ENCODE results near the gene TIFAB.
"Not testable (repeated sequence)": the region's sequence is repeated elsewhere in the genome, so short reads cannot be mapped to it uniquely, and the experiment has no call there.

The TIFAB gene, protein sequence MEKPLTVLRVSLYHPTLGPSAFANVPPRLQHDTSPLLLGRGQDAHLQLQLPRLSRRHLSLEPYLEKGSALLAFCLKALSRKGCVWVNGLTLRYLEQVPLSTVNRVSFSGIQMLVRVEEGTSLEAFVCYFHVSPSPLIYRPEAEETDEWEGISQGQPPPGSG

DNA sequence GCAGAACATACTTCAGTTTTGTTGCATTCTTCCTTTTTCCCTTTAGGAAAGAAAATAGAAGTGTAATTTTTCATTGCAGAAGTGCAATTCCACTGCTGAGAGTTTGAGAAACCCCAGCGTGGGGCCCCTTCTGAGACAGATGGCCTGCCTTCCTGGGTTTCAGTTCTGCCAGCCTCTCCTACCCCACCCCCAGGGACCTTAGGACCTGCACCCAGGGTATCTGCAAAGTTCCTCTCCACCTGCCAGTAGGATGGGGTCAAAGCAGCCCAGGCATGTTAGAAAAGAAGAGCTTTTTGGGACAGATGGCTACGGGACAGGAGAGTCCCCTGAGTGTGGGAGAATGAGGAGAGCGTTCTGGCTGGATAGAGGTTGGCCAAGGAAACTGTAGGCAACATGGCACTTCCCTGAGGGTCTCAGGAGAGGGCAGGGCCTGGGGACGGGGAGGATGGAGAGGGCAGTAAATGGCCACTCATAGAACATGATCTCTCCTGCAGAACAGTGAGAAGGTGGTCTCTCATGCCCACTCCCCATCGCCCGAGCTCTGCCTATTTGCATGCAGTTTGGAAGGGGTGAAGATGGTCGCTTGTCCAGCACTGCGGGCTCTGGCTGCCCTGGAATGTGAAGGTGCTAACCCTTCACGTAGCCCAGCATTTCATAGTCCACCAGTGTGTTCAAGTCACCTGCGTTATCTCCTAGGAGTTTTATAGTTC lies at the start of gene TIFAB:
TIFAB (minus strand) TSS at position 31 of the 710 bp plus-strand sequence. CDS start 2,412 bp downstream, outside the sequence.
- DNase-seq (ENCODE audit: insufficient read length, low spot score) (no peak), FAIRE-seq (no peak)

DNA sequence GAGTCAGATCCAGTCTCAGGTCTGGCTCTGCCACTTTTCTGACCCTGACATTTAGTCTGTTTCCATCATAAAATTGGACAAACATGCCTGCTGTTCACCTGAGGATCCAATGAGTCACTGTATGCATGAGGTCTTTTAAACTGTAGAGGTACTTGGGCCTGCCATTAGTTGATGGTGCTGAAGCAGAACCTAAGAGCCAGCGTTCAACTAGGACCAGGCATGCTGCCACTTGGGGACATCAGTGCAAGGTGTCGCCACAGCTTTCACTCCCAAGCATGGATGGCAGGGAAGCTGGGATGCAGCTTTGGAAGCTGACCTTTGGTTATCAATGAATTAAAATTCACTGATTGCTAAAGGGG lies 46.5 kb upstream of the TIFAB start:
- DNase-seq (ENCODE audit: insufficient read length, low spot score): no peak
- no peak for FAIRE-seq

DNA sequence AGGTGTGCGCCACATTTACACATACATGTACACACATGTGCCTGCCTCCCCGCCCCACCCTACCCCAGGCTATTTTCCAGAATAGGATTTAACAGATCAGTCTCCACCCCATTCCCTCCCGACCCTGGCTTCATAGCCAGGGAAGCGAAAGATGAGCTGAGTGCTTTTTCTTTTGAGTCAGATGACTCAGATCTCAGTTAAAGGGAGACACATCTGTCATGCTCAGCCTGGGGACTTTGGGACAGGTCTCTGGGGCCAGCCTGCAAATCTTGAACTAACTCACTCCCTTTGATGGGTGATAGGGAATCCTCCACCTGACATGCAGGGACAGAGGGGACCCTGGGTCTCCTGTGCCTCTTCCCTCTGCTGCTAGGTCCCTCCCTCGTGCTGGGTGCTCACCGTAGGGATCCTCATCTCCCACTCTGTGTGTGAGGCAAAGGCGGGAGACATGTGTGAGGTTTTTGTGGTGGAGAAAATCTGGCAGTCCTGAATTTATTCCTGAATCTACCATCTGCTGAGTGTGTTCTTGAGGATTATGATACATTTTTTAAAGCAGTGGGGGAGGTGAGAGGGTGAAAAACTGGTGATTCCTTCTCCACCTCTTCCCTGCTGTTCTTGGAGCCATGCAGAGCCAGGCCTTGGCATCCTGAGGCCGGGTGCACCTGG lies 46.0 kb upstream of the TIFAB start:
- DNase-seq (ENCODE audit: insufficient read length, low spot score): no peak
- no peak for FAIRE-seq

DNA sequence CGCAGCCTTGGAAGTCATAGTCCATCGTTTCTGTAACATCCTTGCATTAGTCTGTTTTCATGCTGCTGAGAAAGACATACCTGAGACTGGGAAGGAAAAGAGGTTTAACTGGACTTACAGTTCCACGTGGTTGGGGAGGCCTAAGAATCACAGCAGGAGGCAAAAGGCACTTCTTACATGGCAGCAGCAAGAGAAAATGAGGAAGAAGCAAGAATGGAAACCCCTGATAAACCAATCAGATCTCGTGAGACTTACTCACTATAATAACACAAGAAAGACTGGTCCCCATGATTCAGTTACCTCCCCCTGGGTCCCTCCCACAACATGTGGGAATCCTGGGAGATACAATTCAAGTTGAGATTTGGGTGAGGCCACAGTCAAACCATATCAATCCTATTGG lies 43.4 kb upstream of the TIFAB start:
- not testable (repeated sequence) for FAIRE-seq; DNase-seq (ENCODE audit: insufficient read length, low spot score)

DNA sequence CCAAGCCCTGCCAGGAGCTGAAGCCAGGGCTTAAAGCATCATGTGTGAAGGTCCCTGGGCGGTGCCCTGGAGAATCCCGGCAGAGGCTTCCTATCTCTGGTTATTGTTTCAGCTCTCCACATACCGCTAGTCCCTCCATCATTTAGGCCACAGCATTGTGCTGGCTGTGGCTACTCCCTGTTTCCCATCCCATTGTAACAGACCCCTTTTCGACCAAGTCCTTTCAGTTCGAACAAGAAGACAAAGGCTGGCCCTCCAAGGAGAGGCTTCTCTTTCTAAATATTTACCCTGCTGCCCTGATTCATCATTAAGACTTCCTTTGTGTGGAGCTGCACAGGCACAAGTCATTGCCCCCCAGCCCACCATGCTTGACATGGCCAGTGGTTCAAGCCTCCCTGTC lies 42.0 kb upstream of the TIFAB start:
- no peak for DNase-seq (ENCODE audit: insufficient read length, low spot score)

DNA sequence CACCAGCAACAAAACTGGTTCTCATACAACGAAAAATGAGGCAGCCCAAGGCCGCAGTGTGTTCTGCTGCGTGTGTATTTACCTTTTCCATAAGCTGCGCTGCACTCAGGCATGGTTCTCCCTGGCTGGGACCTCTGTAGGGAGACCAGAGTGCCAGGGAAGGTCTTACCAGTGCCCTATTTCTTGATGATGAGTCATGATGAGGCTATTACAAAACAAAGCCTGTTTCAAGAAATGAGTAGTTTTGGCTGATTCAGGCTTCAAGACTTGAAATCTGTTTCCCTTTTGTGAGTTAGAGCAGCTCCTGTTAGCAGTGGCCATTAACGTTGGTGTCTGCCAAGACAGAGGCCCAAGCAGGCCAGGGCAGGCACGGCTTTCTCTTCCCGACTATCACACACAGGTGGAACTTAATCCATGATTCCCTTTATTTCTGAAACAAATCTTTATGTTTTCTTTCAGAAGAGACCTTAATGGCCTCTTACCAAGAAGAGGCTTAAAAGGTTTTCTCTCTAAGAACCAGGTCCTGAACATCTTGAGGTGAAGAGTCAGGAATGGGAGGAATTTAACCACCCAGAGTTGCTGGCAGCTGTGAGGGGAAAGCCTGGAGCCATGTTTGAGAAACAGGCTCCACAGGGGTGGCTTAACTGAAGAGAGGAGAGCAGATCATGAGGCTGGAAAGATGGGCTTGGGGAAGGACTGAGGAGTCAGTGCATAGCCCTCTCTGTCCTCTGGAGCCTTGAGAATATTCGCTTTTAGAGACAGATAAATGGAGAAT lies 41.4 kb upstream of the TIFAB start:
- DNase-seq (ENCODE audit: insufficient read length, low spot score): no peak
- FAIRE-seq: no peak

More for the DNA sequence above, 42.0 kb upstream of the TIFAB start:
- no peak for FAIRE-seq

DNA sequence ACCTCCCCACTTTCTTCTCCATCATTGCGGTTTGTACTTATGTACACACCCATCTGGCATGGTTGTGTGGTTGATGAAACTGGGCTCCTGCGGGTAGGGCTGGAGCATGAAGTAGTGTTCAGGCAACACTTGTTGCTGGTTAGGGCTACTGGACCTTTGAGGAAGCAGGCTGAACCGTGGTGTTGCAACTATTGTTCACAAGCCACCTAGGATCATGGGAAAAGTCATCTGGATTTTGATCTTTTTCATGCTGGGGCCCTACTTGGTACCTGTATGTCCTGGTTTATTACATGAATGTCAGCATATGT lies 40.1 kb upstream of the TIFAB start:
- no peak for FAIRE-seq
- DNase-seq (ENCODE audit: insufficient read length, low spot score): no peak

DNA sequence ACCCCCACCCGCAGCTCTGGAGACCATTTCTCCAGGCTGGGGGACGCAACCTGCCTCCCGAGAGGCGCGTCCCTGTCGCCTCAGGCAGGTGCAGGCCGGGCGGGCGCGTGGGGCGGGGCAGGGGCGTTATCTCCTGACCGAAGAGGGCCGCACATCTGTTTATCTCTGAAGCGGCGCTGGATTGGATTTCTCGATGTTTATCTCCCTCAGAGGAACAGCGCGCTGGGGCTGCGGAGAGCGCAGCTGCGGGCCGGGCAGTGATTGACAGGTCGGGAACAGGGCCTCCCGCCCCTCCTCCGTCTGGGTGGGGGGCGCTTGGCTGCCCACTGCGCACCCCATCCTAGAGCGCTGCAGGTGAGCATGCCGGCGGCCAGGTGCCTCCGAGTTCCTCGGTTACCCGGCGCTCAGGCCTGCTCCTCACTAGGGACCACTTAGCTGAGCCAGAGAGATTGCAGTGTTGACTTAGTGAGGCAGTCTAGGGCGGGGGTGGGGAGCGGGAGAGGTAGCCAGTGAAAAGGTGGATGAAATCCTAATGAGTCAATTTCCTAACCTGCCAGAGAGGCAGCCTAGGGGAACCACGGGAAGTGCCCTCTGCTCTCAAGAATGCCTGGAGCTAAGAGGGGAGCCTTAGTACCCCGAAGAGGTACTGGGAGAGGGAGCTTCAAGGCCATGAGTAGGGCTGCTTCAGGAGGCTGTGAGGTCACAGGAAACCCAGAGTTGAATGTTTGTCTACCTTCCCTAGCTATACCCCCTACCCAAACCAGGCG lies 39.6 kb upstream of the TIFAB start:
- DNase-seq (ENCODE audit: insufficient read length, low spot score) (no peak), FAIRE-seq (no peak)

DNA sequence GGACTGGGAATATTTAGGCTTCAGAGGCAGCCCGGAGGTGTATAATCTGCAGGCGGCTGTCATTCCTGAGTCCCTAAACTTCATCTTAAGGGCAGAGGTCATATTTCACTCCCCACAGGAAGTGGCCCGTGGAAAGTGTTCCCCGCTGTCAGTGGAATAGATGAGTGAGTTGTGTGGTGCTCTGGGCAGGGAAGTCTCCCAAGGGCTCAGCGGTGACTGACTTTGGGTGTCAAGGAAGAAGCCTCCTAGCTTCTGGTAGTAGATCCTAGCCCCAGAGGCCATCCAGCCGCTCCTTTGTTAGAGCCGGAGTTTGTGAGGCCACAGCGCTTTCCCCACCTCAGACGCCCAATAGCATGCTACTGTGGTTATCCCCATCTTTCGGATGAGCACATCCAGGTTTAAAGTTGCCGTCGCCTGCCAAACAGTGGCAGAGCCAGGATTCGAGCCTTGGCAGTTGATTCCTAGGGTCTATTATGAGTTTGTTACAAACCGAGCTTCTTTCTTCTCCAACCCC lies 38.9 kb upstream of the TIFAB start:
- no peak for FAIRE-seq
- no peak for DNase-seq (ENCODE audit: insufficient read length, low spot score)

DNA sequence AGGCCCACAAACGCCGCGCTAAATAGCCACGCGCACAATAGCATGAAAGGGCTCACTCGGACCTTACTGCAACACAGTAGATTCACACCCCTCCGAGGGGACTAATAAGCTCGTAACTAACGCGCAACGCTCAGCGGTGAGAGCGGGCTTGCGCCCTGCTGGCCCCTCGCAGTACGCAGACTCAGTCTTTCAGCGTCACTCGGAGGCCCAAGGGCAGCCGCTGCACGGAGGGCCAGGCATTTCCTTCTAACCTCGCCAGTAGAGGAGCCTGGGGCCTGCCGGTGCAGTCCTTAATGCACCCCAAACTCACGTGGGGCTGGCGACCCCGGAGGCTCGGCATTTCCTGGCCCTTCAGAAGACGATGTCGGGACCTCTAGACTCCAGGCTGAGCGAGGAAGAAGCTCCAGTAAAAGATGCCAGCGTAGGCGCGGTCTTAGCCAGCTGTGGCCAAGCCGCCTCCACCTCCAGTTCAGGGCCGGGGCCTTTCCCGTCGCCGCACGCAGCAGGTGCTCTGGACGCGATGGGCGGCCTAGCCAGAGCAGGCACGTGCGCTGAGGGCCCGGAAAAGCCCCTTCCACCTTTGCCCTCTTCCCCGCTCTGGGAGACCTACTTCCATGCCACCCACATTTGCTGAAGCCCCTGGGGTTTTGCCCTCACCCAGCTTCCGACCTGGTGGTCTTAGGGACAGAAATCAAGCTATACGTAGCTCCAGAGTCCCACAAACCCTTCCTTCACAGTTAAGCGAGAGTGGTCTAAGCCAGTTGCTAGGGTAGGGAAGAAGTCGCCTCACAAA lies 38.3 kb upstream of the TIFAB start:
- no peak for FAIRE-seq

DNA sequence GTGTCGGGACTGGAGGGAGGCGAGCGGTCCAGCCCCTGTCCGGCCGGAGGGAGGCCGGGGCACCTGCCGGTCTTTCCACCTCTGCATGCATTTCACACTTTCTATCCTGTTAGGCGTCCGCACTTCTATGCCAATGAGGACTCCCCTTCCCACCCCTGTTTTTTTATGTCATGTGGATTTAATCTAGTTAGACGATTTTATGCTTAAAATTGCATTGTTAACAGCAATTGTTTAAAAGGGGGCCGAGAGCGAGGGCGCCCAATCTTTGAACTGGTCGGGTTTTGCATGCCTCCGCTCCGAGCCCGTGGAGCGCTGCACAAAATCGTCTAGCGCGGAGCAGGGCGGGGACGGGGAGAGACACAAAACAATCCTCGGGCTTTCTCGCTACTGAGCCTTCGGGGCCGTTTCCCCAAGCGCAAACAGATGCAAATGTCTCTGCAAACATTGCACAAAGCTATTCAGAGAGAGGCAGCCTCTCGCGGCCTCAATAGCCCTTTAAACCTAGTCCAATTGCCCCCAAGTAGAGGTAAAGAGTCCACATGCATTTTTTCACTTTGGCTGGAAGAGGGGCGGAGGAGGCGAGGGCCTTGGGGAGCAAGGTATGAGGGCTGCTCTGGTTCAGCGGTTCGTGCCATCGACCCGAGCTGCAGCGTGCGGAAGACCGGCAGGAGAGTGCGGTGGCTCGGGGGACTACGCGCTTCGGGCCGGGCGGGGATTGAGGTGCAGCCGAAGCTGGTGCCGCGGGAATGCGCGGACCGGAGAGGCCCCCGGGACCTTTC lies 37.5 kb upstream of the TIFAB start:
- DNase-seq (ENCODE audit: insufficient read length, low spot score): no peak
- FAIRE-seq: no peak

More for the DNA sequence above, 38.3 kb upstream of the TIFAB start:
- no peak for DNase-seq (ENCODE audit: insufficient read length, low spot score)

DNA sequence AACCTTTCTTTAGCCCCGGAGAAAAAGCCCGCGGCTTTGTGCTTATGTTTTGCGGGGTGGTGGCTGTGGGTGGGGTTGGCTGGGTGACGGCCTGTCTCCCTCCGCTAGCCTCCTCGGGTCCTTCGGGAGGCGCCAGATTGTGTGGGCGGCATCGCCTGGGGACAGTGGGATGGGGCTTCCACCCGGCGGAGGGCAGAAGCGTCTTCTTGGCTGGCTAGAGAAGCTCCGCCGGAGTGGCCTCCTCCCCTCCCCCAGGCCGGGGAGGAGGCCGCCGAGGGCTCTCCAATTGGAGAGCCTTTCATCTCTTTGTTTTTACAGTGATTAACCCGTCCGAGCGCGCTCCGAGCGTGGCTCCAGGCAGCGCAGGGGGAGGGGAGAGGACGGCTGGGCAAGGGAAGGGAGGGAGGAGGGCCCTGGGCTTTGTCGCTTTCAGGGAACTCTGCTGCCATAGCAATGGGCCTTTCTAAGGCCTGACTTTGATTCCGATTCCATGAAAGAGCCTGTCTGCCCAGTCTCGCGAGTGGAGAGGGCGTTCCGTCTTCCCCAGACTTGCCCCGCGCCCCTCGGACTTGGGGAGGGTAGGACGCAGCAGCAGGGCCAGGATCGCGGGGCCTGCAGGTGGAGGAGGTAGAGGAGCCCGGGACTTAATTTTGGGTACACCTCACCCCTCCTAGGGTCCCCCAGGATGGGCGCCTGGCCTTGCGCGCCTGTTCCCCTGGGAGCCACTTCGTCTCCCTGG lies 36.7 kb upstream of the TIFAB start:
- FAIRE-seq (no peak), DNase-seq (ENCODE audit: insufficient read length, low spot score) (no peak)

DNA sequence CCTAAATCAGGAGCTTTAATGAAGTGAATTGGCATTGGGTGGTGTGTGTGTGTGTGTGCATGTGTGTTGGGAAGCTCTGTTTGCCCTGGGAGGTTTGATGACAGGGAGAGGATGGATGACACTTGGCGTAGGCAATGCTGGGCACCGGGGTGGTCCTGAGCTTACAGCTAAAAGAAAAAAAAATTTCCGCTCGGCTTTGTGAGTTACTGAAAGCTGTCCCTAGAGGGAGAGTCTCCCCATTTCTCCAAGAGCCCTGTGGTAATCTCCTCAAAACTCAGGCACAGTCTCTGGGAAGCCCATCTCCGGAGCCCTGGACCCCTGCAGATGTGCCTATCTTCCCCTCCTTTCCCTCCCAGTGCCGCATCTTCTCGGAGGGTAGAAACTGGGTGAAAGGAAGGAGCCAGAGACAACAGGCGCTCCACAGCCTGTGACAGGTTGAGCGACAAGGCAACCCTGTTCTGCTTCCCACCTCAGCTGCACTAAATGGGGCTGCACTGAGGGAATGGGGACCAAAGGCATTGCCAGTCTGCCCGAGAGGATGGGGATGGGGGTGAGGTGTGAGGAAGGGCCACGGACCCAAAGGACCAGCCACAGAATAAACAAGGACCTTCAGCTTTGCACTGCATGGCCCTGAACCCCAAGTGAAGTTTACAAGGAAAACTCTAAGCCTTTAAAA lies 35.8 kb upstream of the TIFAB start:
- FAIRE-seq (no peak), DNase-seq (ENCODE audit: insufficient read length, low spot score) (no peak)

DNA sequence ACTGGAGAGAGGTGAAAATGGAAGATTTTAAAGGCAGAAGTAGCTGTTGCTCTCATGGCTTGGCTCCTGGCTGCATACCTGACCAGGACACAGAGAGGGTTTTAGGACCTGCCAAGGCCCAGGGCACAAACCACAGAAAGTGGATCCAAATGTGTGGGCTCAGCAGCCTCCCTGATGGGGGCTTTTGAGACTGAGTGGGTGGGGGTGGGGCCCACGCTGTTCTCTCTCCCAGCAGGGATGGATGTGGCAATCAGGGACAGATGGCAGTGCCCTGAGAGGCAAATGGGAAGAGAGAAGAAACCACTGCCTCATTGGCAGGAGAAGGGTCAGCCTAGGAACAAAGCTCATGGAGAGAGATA lies 34.9 kb upstream of the TIFAB start:
- DNase-seq (ENCODE audit: insufficient read length, low spot score): no peak
- FAIRE-seq: no peak

DNA sequence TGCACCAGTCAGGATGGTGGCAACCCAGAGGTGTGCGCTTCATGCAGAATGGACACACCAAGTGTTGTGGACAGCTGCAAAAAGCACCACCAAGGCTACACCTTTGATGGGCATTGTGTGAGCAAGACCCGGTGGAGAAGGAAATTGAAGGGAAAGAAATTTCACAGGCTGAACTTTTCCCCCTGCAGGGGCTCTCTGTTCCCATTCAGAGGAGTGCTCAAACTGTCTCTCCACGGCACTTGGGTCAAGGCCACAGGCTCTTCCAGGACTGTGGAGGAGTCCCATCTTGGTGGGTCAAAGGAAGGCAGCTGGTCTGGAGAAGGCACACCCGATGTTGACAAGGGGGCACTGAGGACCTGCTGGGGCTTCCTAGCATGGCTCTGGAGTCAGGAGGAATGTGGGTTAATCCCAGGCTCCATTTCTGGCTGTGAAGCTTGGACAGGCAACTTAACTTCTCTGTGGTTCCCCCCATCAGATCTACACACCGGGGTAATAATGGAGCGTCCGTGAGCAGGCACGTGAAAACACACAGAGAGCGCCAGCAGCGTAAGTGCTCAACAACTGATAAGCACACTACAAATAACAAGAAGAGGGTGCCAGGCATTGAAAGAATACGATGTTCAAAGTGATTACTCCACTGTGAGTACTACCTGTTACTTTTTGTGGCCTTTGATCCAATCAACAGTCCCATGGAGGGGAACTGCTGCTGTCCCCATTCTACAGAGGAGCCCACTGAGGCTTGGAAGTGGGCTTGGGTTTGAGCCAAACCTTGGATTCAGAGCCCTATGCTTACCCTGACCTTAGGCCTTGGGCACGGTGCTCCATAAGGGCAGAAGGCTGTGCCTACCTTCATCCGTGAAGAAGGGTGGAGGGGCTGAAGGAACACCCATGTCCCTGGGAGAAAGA lies 34.2 kb upstream of the TIFAB start:
- DNase-seq (ENCODE audit: insufficient read length, low spot score) (no peak), FAIRE-seq (no peak)

DNA sequence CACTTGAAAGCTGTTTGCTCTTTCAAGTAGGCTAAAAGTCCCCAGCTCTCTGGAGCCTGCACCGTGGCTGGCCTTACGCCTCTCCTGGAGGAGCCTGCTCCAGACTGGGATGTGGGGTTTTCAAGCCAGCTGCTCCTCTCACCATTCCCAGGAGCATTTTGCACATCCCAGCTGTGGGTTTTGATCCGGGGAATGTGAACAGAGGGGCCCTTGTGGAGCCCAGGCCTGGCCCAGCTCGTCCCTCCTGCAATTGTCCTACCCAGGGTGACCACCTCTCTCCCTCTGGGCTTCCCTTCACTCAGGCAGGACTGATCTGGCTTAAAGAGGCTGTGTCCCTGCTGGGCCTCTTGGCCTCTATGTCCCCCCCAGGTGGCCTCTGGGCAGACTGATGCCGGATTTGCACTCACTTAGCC lies 32.5 kb upstream of the TIFAB start:
- FAIRE-seq (no peak), DNase-seq (ENCODE audit: insufficient read length, low spot score) (no peak)

DNA sequence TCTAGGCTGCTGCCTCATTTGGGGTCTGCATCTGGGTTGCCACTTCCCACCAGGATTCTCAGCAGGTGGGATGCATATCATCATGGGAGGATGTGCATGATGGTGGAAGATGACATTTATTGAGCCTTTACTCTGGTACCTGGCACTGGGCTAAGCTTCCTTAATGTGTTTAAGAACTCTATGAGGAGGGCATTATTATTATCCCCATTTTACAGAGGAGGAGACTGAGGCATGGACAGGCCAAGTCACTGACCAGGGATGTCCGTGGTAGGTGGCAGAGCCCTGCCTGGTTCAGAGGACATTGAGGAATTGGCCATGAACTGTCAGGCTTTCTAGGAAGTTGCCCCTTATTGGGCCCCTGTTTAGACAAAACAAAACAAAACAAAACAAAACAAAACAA lies 31.1 kb upstream of the TIFAB start:
- DNase-seq (ENCODE audit: insufficient read length, low spot score): no peak
- FAIRE-seq: no peak
